HCT116 (cell line): ENCODE results near the gene CTTNBP2NL. TPM values are rescaled to one million over a fixed set of nuclear protein-coding genes. Genes with fewer than 3 reads are reported as not detected.

Experiments used
- ATAC-seq: fragments of 200-7000 bp; cut with Tn5 transposase; 2 replicates; pipeline ENCODE4 v1.9.1; 2020; ENCODE audit warnings: mild to moderate bottlenecking, moderate library complexity
- BruUV-seq: library from RNA; stranded (reverse); fragments of 400-500 nt; replicated peaks from 2 replicates; lab custom pipeline; 2021; lab: Mats Ljungman, UMichigan
- CTCF ChIA-PET: fragments of 300-600 bp; sonication (Branson Sonifier 250); formaldehyde crosslinking; loops from one replicate; lab custom pipeline; 2021; ENCODE audit warnings: antibody characterized with exemption; lab: Charles Lee
- POLR2A ChIA-PET: fragments of 300-600, 350-600 bp; sonication (Branson Sonifier 250); formaldehyde crosslinking; loops from one replicate; lab custom pipeline; 2021; ENCODE audit warnings: antibody characterized with exemption; lab: Charles Lee
- RAD21 ChIA-PET, 2 experiments: fragments of 300-600 bp; sonication (Branson Sonifier 250); formaldehyde crosslinking; loops; one replicate each; lab custom pipeline; 2023; ENCODE audit warnings: low total read pairs in 2 of 2; ENCODE audit not compliant: uncharacterized antibody in 2 of 2, unreplicated experiment in 2 of 2, low non-redundant PET in 1 of 2; lab: Charles Lee
- DNase-seq: peaks from one replicate; pipeline ENCODE4 v3.0.0-alpha.2; 2010; ENCODE audit warnings: low read depth, low spot score
- H2AFZ ChIP-seq: fragments of 200-600 bp; shearing (Covaris generic), sonication (generic); 2 replicates; pipeline ENCODE4 v1.6.1; 2017; ENCODE audit warnings: low read depth, mixed run types, mixed read lengths, antibody characterized with exemption, low read length; ENCODE audit not compliant: poor library complexity, severe bottlenecking
- H3K27ac ChIP-seq: 2 replicates; pipeline ENCODE4 v1.5.1; 2012; ENCODE audit warnings: low read depth, low read length
- H3K27me3 ChIP-seq: fragments of 200-600 bp; sonication (generic); 2 replicates; pipeline ENCODE4 v1.6.1; 2016; ENCODE audit warnings: mixed run types, low read length, mixed read lengths; ENCODE audit not compliant: insufficient read depth
- H3K36me3 ChIP-seq, 2 experiments: fragments of 200-500 bp in 1 of 2; fragments of 200-600 bp in 1 of 2; sonication (Bioruptor generic) in 1 of 2; sonication (generic) in 1 of 2; 2 replicates each; pipeline versions ENCODE4 v1.5.1 to v1.6.1; 2014 to 2016; ENCODE audit warnings: low read length in 2 of 2, inconsistent platforms in 1 of 2, mixed read lengths in 1 of 2, mixed run types in 1 of 2; ENCODE audit not compliant: insufficient read depth in 2 of 2, control insufficient read depth in 1 of 2
- H3K4me1 ChIP-seq, 2 experiments: fragments of 200-600 bp in 1 of 2; sonication (generic) in 1 of 2; 2 replicates each; pipeline versions ENCODE4 v1.5.1 to v1.6.1; 2012 to 2017; ENCODE audit warnings: low read length in 2 of 2, inconsistent platforms in 1 of 2, mild to moderate bottlenecking in 1 of 2, mixed read lengths in 1 of 2, mixed run types in 1 of 2, moderate library complexity in 1 of 2; ENCODE audit not compliant: insufficient read depth in 2 of 2, control insufficient read depth in 1 of 2
- H3K4me2 ChIP-seq: fragments of 200-600 bp; sonication (generic); 2 replicates; pipeline ENCODE4 v1.6.1; 2017; ENCODE audit warnings: mixed run types, low read length, mixed read lengths
- H3K4me3 ChIP-seq, 2 experiments: fragments of 200-600 bp in 1 of 2; sonication (generic) in 1 of 2; replicated peaks in 1 of 2; 2 replicates each; pipeline ENCODE4 v1.5.1; 2011 to 2016; ENCODE audit warnings: low read length in 2 of 2, control low read depth in 1 of 2, low read depth in 1 of 2, mild to moderate bottlenecking in 1 of 2, mixed read lengths in 1 of 2, mixed run types in 1 of 2
- H3K79me2 ChIP-seq: fragments of 200-600 bp; sonication (generic); 2 replicates; pipeline ENCODE4 v1.6.1; 2017; ENCODE audit warnings: mild to moderate bottlenecking, mixed run types, low read length, moderate library complexity, mixed read lengths; ENCODE audit not compliant: insufficient read depth
- H3K9ac ChIP-seq: fragments of 200-600 bp; sonication (generic); 2 replicates; pipeline ENCODE4 v1.6.1; 2016; ENCODE audit warnings: low read length, mixed read lengths
- H3K9me2 ChIP-seq: fragments of 200-600 bp; sonication (generic), shearing (Covaris generic); 2 replicates; pipeline ENCODE4 v1.6.1; 2017; ENCODE audit warnings: mixed run types, mild to moderate bottlenecking, moderate library complexity; ENCODE audit not compliant: insufficient read depth
- H3K9me3 ChIP-seq, 2 experiments: fragments of 200-500 bp in 1 of 2; fragments of 200-600 bp in 1 of 2; sonication (Bioruptor generic) in 1 of 2; sonication (generic) in 1 of 2; 2 replicates each; pipeline ENCODE4 v1.6.1; 2014 to 2017; ENCODE audit warnings: low read length in 2 of 2, mixed read lengths in 2 of 2, inconsistent platforms in 1 of 2, low read depth in 1 of 2, mild to moderate bottlenecking in 1 of 2, mixed run types in 1 of 2, moderate library complexity in 1 of 2; ENCODE audit not compliant: control insufficient read depth in 1 of 2, insufficient read depth in 1 of 2
- H4K20me1 ChIP-seq: fragments of 200-600 bp; sonication (generic), shearing (Covaris generic); 2 replicates; pipeline ENCODE4 v1.6.1; 2017; ENCODE audit warnings: mixed run types, mild to moderate bottlenecking, moderate library complexity; ENCODE audit not compliant: insufficient read depth
- CEBPB ChIP-seq: IDR thresholded peaks from 2 replicates; pipeline ENCODE4 v1.6.1; 2012; ENCODE audit warnings: low read depth
- EGR1 ChIP-seq: IDR thresholded peaks from 2 replicates; pipeline ENCODE4 v1.6.1; 2012; ENCODE audit warnings: low read depth
- ELF1 ChIP-seq: IDR thresholded peaks from 2 replicates; pipeline ENCODE4 v1.6.1; 2012; ENCODE audit warnings: low read depth, borderline replicate concordance
- JUND ChIP-seq: IDR thresholded peaks from 2 replicates; pipeline ENCODE4 v1.6.1; 2012
- POLR2AphosphoS5 ChIP-seq: IDR thresholded peaks from 2 replicates; pipeline ENCODE4 v1.6.1; 2011; ENCODE audit warnings: mild to moderate bottlenecking, low read depth, low read length, moderate library complexity
- RAD21 ChIP-seq: IDR thresholded peaks from 2 replicates; pipeline ENCODE4 v1.6.1; 2012; ENCODE audit warnings: low read depth, mild to moderate bottlenecking
- SIN3A ChIP-seq: IDR thresholded peaks from 2 replicates; pipeline ENCODE4 v1.6.1; 2012; ENCODE audit warnings: low read depth
- SP1 ChIP-seq: IDR thresholded peaks from 2 replicates; pipeline ENCODE4 v1.6.1; 2012; ENCODE audit warnings: low read depth
- SRF ChIP-seq: IDR thresholded peaks from 2 replicates; pipeline ENCODE4 v1.6.1; 2012; ENCODE audit warnings: low read depth
- TCF7L2 ChIP-seq: IDR thresholded peaks from 2 replicates; pipeline ENCODE4 v1.7.0; 2011; ENCODE audit warnings: borderline replicate concordance, inconsistent platforms; ENCODE audit not compliant: insufficient read depth, insufficient read length; ENCODE audit errors: extremely low read depth
- YY1 ChIP-seq: IDR thresholded peaks from 2 replicates; pipeline ENCODE4 v1.6.1; 2011; ENCODE audit warnings: low read length, low read depth, moderate library complexity, mild to moderate bottlenecking; ENCODE audit not compliant: insufficient replicate concordance; ENCODE audit errors: extremely low read depth
- ZFX ChIP-seq: fragments of 450-650 bp; IDR thresholded peaks from 2 replicates; pipeline ENCODE4 v1.6.1; 2017
- ZNF274 ChIP-seq: fragments of 200-500 bp; sonication (Bioruptor generic); IDR thresholded peaks from 2 replicates; pipeline ENCODE4 v1.6.1; 2014; ENCODE audit warnings: mild to moderate bottlenecking, low read depth, low read length, inconsistent platforms
- intact Hi-C: fragments of 100-400 bp; cut with micrococcal nuclease; formaldehyde crosslinking; loops from 2 replicates; pipeline ENCODE4 v1.10.0; 2022
- total RNA-seq: library from RNA; stranded (reverse); gene quantifications from one replicate; pipeline ENCODE4 v1.2.1, GENCODE V29; 2021; ENCODE audit not compliant: unreplicated experiment
- TF ChIP-seq, protein P1 (sequence below): IDR thresholded peaks from 2 replicates; pipeline ENCODE4 v1.6.1; 2012
- TF ChIP-seq, protein P2 (sequence below): IDR thresholded peaks from 2 replicates; pipeline ENCODE4 v1.6.1; 2011; ENCODE audit warnings: mild to moderate bottlenecking, low read length, moderate library complexity; ENCODE audit not compliant: insufficient replicate concordance; ENCODE audit errors: extremely low read depth
- TF ChIP-seq, protein P3 (sequence below): IDR thresholded peaks from 2 replicates; pipeline ENCODE4 v1.6.1; 2012
- TF ChIP-seq, protein P4 (sequence below), 3 experiments: fragments of 200-600 bp in 1 of 3; sonication (generic) in 1 of 3; IDR thresholded peaks in 2 of 3; conservative IDR thresholded peaks in 1 of 3; 2 replicates each; pipeline ENCODE4 v1.5.1; 2012 to 2017; ENCODE audit warnings: low read depth in 2 of 3, low read length in 2 of 3, antibody characterized with exemption in 1 of 3, borderline replicate concordance in 1 of 3, control low read depth in 1 of 3, mild to moderate bottlenecking in 1 of 3, mixed read lengths in 1 of 3, mixed run types in 1 of 3, moderate library complexity in 1 of 3; ENCODE audit not compliant: insufficient read depth in 1 of 3
- TF ChIP-seq, protein P5 (sequence below): IDR thresholded peaks from 2 replicates; pipeline ENCODE4 v1.6.1; 2012; ENCODE audit warnings: low read depth

Gene CTTNBP2NL
- total RNA-seq, 1 experiment from 2014 or later, result 18.0 TPM

DNA sequence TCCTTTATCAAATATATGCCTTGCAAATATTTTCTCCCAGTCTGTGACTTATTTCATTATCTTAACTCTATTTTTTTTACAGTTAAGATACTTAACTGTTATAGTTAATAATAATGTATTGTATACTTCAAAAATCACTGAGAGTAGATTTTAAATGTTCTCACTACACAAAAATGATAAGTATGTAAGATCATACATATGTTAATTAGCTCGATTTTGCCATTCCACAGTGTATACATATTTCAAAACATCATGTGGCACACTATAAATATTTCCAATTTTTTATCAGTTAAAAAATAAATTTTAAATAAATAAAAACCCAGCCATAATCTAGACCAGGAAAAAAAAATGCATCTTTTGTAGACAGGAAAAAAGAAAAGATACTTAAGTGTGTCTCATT lies 27.2 kb downstream of the CTTNBP2NL start:
- H3K4me2 ChIP-seq, result no peak overlapping the region
- no peaks in the 10 kb centered on the region for H3K79me2 ChIP-seq
- H3K9me3 ChIP-seq, result no peaks in the 10 kb centered on the region
- H4K20me1 ChIP-seq, result no peaks in the 10 kb centered on the region
- ChIA-PET CTCF (no interaction called here), POLR2A (no interaction called here), RAD21 (no interaction called here)
- TF ChIP-seq YY1 (no peak), SIN3A (no peak), TCF7L2 (no peak), POLR2AphosphoS5 (no peak), ELF1 (no peak), SRF (no peak), SP1 (no peak), RAD21 (no peak), ZFX (no peak), ZNF274 (no peak), EGR1 (no peak), JUND (no peak), CEBPB (no peak)
- TF ChIP-seq, protein P1, sequence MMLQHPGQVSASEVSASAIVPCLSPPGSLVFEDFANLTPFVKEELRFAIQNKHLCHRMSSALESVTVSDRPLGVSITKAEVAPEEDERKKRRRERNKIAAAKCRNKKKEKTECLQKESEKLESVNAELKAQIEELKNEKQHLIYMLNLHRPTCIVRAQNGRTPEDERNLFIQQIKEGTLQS, result no peak
- TF ChIP-seq, protein P2, sequence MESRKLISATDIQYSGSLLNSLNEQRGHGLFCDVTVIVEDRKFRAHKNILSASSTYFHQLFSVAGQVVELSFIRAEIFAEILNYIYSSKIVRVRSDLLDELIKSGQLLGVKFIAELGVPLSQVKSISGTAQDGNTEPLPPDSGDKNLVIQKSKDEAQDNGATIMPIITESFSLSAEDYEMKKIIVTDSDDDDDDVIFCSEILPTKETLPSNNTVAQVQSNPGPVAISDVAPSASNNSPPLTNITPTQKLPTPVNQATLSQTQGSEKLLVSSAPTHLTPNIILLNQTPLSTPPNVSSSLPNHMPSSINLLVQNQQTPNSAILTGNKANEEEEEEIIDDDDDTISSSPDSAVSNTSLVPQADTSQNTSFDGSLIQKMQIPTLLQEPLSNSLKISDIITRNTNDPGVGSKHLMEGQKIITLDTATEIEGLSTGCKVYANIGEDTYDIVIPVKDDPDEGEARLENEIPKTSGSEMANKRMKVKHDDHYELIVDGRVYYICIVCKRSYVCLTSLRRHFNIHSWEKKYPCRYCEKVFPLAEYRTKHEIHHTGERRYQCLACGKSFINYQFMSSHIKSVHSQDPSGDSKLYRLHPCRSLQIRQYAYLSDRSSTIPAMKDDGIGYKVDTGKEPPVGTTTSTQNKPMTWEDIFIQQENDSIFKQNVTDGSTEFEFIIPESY, result no peak
- TF ChIP-seq, protein P3, sequence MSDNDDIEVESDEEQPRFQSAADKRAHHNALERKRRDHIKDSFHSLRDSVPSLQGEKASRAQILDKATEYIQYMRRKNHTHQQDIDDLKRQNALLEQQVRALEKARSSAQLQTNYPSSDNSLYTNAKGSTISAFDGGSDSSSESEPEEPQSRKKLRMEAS, result no peak
- TF ChIP-seq, protein P4, sequence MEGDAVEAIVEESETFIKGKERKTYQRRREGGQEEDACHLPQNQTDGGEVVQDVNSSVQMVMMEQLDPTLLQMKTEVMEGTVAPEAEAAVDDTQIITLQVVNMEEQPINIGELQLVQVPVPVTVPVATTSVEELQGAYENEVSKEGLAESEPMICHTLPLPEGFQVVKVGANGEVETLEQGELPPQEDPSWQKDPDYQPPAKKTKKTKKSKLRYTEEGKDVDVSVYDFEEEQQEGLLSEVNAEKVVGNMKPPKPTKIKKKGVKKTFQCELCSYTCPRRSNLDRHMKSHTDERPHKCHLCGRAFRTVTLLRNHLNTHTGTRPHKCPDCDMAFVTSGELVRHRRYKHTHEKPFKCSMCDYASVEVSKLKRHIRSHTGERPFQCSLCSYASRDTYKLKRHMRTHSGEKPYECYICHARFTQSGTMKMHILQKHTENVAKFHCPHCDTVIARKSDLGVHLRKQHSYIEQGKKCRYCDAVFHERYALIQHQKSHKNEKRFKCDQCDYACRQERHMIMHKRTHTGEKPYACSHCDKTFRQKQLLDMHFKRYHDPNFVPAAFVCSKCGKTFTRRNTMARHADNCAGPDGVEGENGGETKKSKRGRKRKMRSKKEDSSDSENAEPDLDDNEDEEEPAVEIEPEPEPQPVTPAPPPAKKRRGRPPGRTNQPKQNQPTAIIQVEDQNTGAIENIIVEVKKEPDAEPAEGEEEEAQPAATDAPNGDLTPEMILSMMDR (IDR thresholded peaks at IDR 0.05 in 2 of 3, conservative IDR thresholded peaks at IDR 0.05 in 1 of 3; ENCODE audit: borderline replicate concordance in 1 of 3, insufficient read depth in 1 of 3, low read depth in 2 of 3, low read length in 2 of 3), result no peak
- TF ChIP-seq, protein P5, sequence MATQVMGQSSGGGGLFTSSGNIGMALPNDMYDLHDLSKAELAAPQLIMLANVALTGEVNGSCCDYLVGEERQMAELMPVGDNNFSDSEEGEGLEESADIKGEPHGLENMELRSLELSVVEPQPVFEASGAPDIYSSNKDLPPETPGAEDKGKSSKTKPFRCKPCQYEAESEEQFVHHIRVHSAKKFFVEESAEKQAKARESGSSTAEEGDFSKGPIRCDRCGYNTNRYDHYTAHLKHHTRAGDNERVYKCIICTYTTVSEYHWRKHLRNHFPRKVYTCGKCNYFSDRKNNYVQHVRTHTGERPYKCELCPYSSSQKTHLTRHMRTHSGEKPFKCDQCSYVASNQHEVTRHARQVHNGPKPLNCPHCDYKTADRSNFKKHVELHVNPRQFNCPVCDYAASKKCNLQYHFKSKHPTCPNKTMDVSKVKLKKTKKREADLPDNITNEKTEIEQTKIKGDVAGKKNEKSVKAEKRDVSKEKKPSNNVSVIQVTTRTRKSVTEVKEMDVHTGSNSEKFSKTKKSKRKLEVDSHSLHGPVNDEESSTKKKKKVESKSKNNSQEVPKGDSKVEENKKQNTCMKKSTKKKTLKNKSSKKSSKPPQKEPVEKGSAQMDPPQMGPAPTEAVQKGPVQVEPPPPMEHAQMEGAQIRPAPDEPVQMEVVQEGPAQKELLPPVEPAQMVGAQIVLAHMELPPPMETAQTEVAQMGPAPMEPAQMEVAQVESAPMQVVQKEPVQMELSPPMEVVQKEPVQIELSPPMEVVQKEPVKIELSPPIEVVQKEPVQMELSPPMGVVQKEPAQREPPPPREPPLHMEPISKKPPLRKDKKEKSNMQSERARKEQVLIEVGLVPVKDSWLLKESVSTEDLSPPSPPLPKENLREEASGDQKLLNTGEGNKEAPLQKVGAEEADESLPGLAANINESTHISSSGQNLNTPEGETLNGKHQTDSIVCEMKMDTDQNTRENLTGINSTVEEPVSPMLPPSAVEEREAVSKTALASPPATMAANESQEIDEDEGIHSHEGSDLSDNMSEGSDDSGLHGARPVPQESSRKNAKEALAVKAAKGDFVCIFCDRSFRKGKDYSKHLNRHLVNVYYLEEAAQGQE, result no peak
- no peak overlapping the region for H3K27ac ChIP-seq
- BruUV-seq, result no TSS peak
- H3K4me1 ChIP-seq, result no peaks in the 10 kb centered on the region
- intact Hi-C loops, result no loop called here
- ATAC-seq, result no peak
- H3K27me3 ChIP-seq, result no peaks in the 10 kb centered on the region
- no peak for DNase-seq
- no peaks in the 10 kb centered on the region for H3K9me2 ChIP-seq
- H3K4me3 ChIP-seq, result no peak overlapping the region
- no peak overlapping the region for H3K9ac ChIP-seq
- no peak overlapping the region for H2AFZ ChIP-seq
- H3K36me3 ChIP-seq, result no peaks in the 10 kb centered on the region
